HEK293 (cell line): ENCODE data around the gene VLDLR.
A peak's percentile ranks its signal among the peaks of the same experiment; 100 is the strongest.

Experiments used
- CTCF ChIA-PET: fragments of 350-600 bp; formaldehyde crosslinking; extraction: SDS; loops from one replicate; lab custom pipeline; 2021; ENCODE audit warnings: antibody characterized with exemption; lab: Yijun Ruan, JAX
- POLR2A ChIA-PET: fragments of 300-600 bp; formaldehyde crosslinking; extraction: SDS; loops from one replicate; lab custom pipeline; 2020; ENCODE audit warnings: antibody characterized with exemption, inconsistent platforms; lab: Yijun Ruan, JAX
- H3K27ac ChIP-seq: fragments of 200-500 bp; sonication (Bioruptor generic); 2 replicates; pipeline ENCODE4 v1.5.1; 2014; ENCODE audit warnings: low read depth, low read length, control low read depth, inconsistent platforms; ENCODE audit errors: extremely low read depth
- H3K36me3 ChIP-seq, 2 experiments: fragments of 200-500 bp in 1 of 2; sonication (Bioruptor generic) in 1 of 2; 1 replicate in 1 of 2; 2 replicates in 1 of 2; pipeline ENCODE4 v1.5.1; 2014 to 2017; ENCODE audit warnings: inconsistent platforms in 2 of 2, low read length in 2 of 2; ENCODE audit not compliant: control insufficient read depth in 2 of 2, insufficient read depth in 1 of 2
- H3K4me1 ChIP-seq: fragments of 200-500 bp; sonication (Bioruptor generic); 2 replicates; pipeline ENCODE4 v1.5.1; 2014; ENCODE audit warnings: mild to moderate bottlenecking, low read length, inconsistent platforms; ENCODE audit not compliant: control insufficient read depth, insufficient read depth
- H3K4me3 ChIP-seq: 2 replicates; pipeline ENCODE4 v1.5.1; 2011; ENCODE audit warnings: low read depth, mild to moderate bottlenecking, control low read depth, low read length, moderate library complexity
- H3K9me3 ChIP-seq: fragments of 200-500 bp; sonication (Bioruptor generic); 2 replicates; pipeline ENCODE4 v1.5.1; 2014; ENCODE audit warnings: low read depth, low read length, inconsistent platforms; ENCODE audit not compliant: control insufficient read depth, insufficient read depth
- BCL11B ChIP-seq: fragments of 450-650 bp; formaldehyde crosslinking; IDR thresholded peaks from 2 replicates; pipeline ENCODE4 v1.5.1; 2016; ENCODE audit warnings: low read depth, missing biosample characterization, missing genetic modification characterization
- FEZF1 ChIP-seq: fragments of 450-650 bp; formaldehyde crosslinking; IDR thresholded peaks from 2 replicates; pipeline ENCODE4 v1.5.1; 2016; ENCODE audit warnings: missing biosample characterization, missing genetic modification characterization
- KLF1 ChIP-seq: fragments of 450-650 bp; formaldehyde crosslinking; IDR thresholded peaks from 2 replicates; pipeline ENCODE4 v1.5.1; 2016; ENCODE audit warnings: missing biosample characterization, missing genetic modification characterization
- MYNN ChIP-seq: fragments of 450-650 bp; formaldehyde crosslinking; IDR thresholded peaks from 2 replicates; pipeline ENCODE4 v1.5.1; 2016; ENCODE audit warnings: missing biosample characterization, missing genetic modification characterization, borderline replicate concordance
- YY2 ChIP-seq: fragments of 450-650 bp; formaldehyde crosslinking; IDR thresholded peaks from 2 replicates; pipeline ENCODE4 v1.5.1; 2016; ENCODE audit warnings: missing biosample characterization, missing genetic modification characterization
- ZFP3 ChIP-seq: fragments of 450-650 bp; formaldehyde crosslinking; IDR thresholded peaks from 2 replicates; pipeline ENCODE4 v1.5.1; 2016; ENCODE audit warnings: low read depth, missing biosample characterization, missing genetic modification characterization
- ZNF114 ChIP-seq: fragments of 450-650 bp; formaldehyde crosslinking; IDR thresholded peaks from 2 replicates; pipeline ENCODE4 v1.5.0; 2017; ENCODE audit warnings: missing biosample characterization, missing genetic modification characterization
- ZNF140 ChIP-seq: fragments of 450-650 bp; formaldehyde crosslinking; IDR thresholded peaks from 2 replicates; pipeline ENCODE4 v1.5.1; 2016; ENCODE audit warnings: missing biosample characterization, missing genetic modification characterization
- ZNF157 ChIP-seq: fragments of 450-650 bp; formaldehyde crosslinking; IDR thresholded peaks from 2 replicates; pipeline ENCODE4 v1.5.1; 2016; ENCODE audit warnings: missing biosample characterization, missing genetic modification characterization
- ZNF174 ChIP-seq: fragments of 450-650 bp; formaldehyde crosslinking; IDR thresholded peaks from 2 replicates; pipeline ENCODE4 v1.5.0; 2017; ENCODE audit warnings: missing biosample characterization, mild to moderate bottlenecking, missing genetic modification characterization
- ZNF48 ChIP-seq: fragments of 450-650 bp; formaldehyde crosslinking; IDR thresholded peaks from 2 replicates; pipeline ENCODE4 v1.5.1; 2016; ENCODE audit warnings: missing biosample characterization, missing genetic modification characterization
- ZNF521 ChIP-seq: fragments of 450-650 bp; formaldehyde crosslinking; IDR thresholded peaks from 2 replicates; pipeline ENCODE4 v1.5.1; 2017; ENCODE audit warnings: missing biosample characterization, mild to moderate bottlenecking, missing genetic modification characterization
- ZNF621 ChIP-seq: fragments of 450-650 bp; formaldehyde crosslinking; IDR thresholded peaks from 2 replicates; pipeline ENCODE4 v1.5.1; 2017; ENCODE audit warnings: missing biosample characterization, missing genetic modification characterization
- ZNF623 ChIP-seq: fragments of 450-650 bp; formaldehyde crosslinking; IDR thresholded peaks from 2 replicates; pipeline ENCODE4 v1.5.1; 2016; ENCODE audit warnings: missing biosample characterization, missing genetic modification characterization
- ZNF664 ChIP-seq: fragments of 450-650 bp; formaldehyde crosslinking; IDR thresholded peaks from 2 replicates; pipeline ENCODE4 v1.5.1; 2016; ENCODE audit warnings: missing biosample characterization, missing genetic modification characterization
- ZNF76 ChIP-seq: fragments of 450-650 bp; formaldehyde crosslinking; IDR thresholded peaks from 2 replicates; pipeline ENCODE4; 2016; ENCODE audit warnings: low read depth, missing biosample characterization, missing genetic modification characterization, borderline replicate concordance
- TF ChIP-seq, protein P1 (sequence below): fragments of 450-650 bp; formaldehyde crosslinking; IDR thresholded peaks from 2 replicates; pipeline ENCODE4 v1.5.1; 2017; ENCODE audit warnings: missing biosample characterization, missing genetic modification characterization
- TF ChIP-seq, protein P2 (sequence below): fragments of 450-650 bp; formaldehyde crosslinking; IDR thresholded peaks from 2 replicates; pipeline ENCODE4 v1.5.1; 2017; ENCODE audit warnings: missing biosample characterization, mild to moderate bottlenecking, missing genetic modification characterization, moderate library complexity
- TF ChIP-seq, protein P3 (sequence below): fragments of 450-650 bp; formaldehyde crosslinking; IDR thresholded peaks from 2 replicates; pipeline ENCODE4 v1.5.1; 2016; ENCODE audit warnings: missing biosample characterization, missing genetic modification characterization
- TF ChIP-seq, protein P4 (sequence below): fragments of 450-650 bp; formaldehyde crosslinking; IDR thresholded peaks from 2 replicates; pipeline ENCODE4 v1.5.1; 2016; ENCODE audit warnings: missing biosample characterization, missing genetic modification characterization
- TF ChIP-seq, protein P5 (sequence below): sonication (generic); formaldehyde crosslinking; IDR thresholded peaks from 2 replicates; pipeline ENCODE4 v1.8.1; 2022; ENCODE audit warnings: mild to moderate bottlenecking, moderate library complexity, missing genetic modification reagents

The VLDLR gene

DNA sequence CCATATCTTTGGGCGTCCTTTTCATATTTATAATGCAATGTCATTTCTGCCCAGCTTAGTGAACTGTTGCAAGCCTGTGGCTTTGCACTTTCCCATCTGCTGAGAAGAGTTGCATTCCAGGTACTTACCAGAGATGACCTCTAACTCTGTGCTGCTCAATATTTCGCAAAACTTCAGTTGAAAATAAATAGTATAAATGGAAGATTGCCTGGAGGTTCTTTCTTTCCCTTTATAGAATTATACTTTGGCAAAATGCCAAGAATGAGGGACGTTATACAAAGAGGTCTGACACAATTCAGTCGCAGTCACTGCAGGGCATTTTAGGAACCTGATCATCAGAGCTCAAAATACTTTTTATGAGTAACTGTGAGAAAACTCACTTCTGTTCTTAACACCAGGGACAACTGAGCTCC, 18.9 kb upstream of the VLDLR start (continued):
- TF ChIP-seq ZNF664 (tag by site-specific recombination) = no peak
- TF ChIP-seq, protein P1, sequence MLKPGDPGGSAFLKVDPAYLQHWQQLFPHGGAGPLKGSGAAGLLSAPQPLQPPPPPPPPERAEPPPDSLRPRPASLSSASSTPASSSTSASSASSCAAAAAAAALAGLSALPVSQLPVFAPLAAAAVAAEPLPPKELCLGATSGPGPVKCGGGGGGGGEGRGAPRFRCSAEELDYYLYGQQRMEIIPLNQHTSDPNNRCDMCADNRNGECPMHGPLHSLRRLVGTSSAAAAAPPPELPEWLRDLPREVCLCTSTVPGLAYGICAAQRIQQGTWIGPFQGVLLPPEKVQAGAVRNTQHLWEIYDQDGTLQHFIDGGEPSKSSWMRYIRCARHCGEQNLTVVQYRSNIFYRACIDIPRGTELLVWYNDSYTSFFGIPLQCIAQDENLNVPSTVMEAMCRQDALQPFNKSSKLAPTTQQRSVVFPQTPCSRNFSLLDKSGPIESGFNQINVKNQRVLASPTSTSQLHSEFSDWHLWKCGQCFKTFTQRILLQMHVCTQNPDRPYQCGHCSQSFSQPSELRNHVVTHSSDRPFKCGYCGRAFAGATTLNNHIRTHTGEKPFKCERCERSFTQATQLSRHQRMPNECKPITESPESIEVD (tag by site-specific recombination) = peak; percentile 81
- TF ChIP-seq, all 188 proteins: peak for 12

DNA sequence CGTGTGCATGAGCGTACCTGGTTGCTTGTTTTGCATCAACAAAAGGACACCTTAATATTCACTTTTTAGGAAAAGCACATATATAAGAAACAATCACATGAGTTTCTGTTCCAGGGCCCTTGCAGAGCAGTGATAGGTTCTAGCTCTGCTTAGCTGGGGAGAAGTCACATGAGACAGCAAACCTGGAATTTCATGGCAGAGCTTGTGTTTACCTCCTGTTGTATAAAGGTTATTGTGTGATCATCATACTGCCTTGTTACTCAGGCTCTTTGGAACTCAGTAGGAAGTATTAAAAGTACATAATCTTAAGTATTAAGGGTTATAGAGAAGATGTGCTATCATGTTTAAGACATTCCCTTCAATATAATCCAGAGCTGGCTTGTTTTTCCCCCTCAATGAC, 18.0 kb upstream of the VLDLR start:
- Histone ChIP-seq H3K4me3 (no peak overlapping the region), H3K9me3 (no peaks in the 10 kb centered on the region), H3K36me3 (no peaks in the 10 kb centered on the region), H3K4me1 (peaks cover 8% of the 10 kb centered on the region), H3K27ac (no peak overlapping the region)
- CTCF ChIA-PET = interaction anchor here (0.6 kb wide), 1 partner anchor 356 kb away, joined by 3 read pairs; no protein-coding TSS in a partner anchor
- POLR2A ChIA-PET = interaction anchor here (1.3 kb wide), 1 partner anchor 19 kb away, joined by 5 read pairs; no protein-coding TSS in a partner anchor
- TF ChIP-seq ZNF157 (no peak), ZNF48 (tag by site-specific recombination) (no peak), ZNF664 (tag by site-specific recombination) (no peak), ZNF140 (tag by site-specific recombination) (no peak), FEZF1 (tag by site-specific recombination) (no peak), BCL11B (tag by site-specific recombination) (no peak), ZNF114 (no peak), ZNF621 (tag by site-specific recombination) (no peak), ZNF174 (no peak)
- TF ChIP-seq, protein P2, sequence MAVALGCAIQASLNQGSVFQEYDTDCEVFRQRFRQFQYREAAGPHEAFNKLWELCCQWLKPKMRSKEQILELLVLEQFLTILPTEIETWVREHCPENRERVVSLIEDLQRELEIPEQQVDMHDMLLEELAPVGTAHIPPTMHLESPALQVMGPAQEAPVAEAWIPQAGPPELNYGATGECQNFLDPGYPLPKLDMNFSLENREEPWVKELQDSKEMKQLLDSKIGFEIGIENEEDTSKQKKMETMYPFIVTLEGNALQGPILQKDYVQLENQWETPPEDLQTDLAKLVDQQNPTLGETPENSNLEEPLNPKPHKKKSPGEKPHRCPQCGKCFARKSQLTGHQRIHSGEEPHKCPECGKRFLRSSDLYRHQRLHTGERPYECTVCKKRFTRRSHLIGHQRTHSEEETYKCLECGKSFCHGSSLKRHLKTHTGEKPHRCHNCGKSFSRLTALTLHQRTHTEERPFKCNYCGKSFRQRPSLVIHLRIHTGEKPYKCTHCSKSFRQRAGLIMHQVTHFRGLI (tag by site-specific recombination) = no peak

DNA sequence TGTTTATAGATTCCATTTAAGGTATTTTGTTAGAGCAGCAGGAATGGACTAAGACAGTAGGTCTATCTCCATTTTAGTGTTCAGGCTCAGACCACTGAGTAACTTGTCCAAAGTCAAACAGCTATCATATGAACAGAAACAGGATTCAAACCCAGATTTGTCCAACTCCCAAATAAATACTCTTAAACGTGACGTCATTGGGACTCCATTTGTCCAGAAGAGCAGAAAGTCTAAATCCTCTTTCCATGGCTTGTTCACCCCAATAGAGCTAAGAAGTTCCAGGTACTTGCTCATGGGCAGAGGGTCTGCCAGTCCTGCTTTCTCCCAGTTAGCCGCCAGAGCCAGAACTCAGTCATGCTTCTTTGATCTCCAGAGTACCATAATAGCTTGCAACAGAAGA, 16.3 kb upstream of the VLDLR start:
- H3K9me3 ChIP-seq = no peaks in the 10 kb centered on the region
- H3K27ac ChIP-seq = no peak overlapping the region
- H3K4me1 ChIP-seq = peaks cover 8% of the 10 kb centered on the region
- TF ChIP-seq ZNF76 (tag by site-specific recombination) (no peak), YY2 (tag by site-specific recombination) (no peak), MYNN (tag by site-specific recombination) (no peak), ZNF521 (tag by site-specific recombination) (no peak), ZFP3 (no peak), KLF1 (tag by site-specific recombination) (no peak), ZNF623 (tag by site-specific recombination) (no peak), FEZF1 (tag by site-specific recombination) (no peak)
- TF ChIP-seq, protein P3, sequence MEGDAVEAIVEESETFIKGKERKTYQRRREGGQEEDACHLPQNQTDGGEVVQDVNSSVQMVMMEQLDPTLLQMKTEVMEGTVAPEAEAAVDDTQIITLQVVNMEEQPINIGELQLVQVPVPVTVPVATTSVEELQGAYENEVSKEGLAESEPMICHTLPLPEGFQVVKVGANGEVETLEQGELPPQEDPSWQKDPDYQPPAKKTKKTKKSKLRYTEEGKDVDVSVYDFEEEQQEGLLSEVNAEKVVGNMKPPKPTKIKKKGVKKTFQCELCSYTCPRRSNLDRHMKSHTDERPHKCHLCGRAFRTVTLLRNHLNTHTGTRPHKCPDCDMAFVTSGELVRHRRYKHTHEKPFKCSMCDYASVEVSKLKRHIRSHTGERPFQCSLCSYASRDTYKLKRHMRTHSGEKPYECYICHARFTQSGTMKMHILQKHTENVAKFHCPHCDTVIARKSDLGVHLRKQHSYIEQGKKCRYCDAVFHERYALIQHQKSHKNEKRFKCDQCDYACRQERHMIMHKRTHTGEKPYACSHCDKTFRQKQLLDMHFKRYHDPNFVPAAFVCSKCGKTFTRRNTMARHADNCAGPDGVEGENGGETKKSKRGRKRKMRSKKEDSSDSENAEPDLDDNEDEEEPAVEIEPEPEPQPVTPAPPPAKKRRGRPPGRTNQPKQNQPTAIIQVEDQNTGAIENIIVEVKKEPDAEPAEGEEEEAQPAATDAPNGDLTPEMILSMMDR (tag by site-specific recombination) = no peak
- TF ChIP-seq, protein P4, sequence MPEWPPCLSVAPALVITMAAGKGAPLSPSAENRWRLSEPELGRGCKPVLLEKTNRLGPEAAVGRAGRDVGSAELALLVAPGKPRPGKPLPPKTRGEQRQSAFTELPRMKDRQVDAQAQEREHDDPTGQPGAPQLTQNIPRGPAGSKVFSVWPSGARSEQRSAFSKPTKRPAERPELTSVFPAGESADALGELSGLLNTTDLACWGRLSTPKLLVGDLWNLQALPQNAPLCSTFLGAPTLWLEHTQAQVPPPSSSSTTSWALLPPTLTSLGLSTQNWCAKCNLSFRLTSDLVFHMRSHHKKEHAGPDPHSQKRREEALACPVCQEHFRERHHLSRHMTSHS (tag by site-specific recombination) = no peak
- TF ChIP-seq, protein P5, sequence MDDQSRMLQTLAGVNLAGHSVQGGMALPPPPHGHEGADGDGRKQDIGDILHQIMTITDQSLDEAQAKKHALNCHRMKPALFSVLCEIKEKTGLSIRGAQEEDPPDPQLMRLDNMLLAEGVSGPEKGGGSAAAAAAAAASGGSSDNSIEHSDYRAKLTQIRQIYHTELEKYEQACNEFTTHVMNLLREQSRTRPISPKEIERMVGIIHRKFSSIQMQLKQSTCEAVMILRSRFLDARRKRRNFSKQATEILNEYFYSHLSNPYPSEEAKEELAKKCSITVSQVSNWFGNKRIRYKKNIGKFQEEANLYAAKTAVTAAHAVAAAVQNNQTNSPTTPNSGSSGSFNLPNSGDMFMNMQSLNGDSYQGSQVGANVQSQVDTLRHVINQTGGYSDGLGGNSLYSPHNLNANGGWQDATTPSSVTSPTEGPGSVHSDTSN (CRISPR knock-in tag) = no peak
- H3K36me3 ChIP-seq = no peaks in the 10 kb centered on the region
- POLR2A ChIA-PET = interaction anchor here (0.5 kb wide), 1 partner anchor 90 kb away, joined by 3 read pairs; no protein-coding TSS in a partner anchor
- no peak overlapping the region for H3K4me3 ChIP-seq
- CTCF ChIA-PET = interaction anchor here (1.4 kb wide), 1 partner anchor 55 kb away, joined by 3 read pairs; no protein-coding TSS in a partner anchor
